Measurements from ENCODE around the gene SPEM2.
A peak's percentile ranks its signal among the peaks of the same experiment; 100 is the strongest.

SPEM2 gene

GRCh38 chr17:7436556-7437368 lies 11.3 kb downstream of the SPEM2 start:
- Histone ChIP-seq H3K4me3 (ENCODE audit: low read length in 2 of 2) (peak overlapping the region; percentile 17 to 65), H3K9me3 (ENCODE audit: control insufficient read depth in 2 of 2, low read length in 2 of 2) (no peaks in the 10 kb centered on the region), H3K27ac (ENCODE audit: low read length) (no peak overlapping the region), H3K9ac (ENCODE audit: low read length in 2 of 2) (no peak overlapping the region), H3K36me3 (ENCODE audit: control insufficient read depth in 2 of 2, insufficient read depth in 2 of 2, low read length in 2 of 2) (no peaks in the 10 kb centered on the region), H3K4me1 (ENCODE audit: control insufficient read depth, insufficient read depth, low read length) (peaks cover 46% of the 10 kb centered on the region), H3K27me3 (ENCODE audit: control insufficient read depth in 1 of 2, insufficient read depth in 2 of 2, low read length in 2 of 2) (peaks cover 65 to 71% of the 10 kb centered on the region in 2 donors)

GRCh38 chr17:7437369-7437863 lies 12.0 kb downstream of the SPEM2 start:
- Histone ChIP-seq H3K9ac (ENCODE audit: low read length in 2 of 2) (no peak overlapping the region), H3K27ac (ENCODE audit: low read length) (no peak overlapping the region), H3K27me3 (ENCODE audit: control insufficient read depth in 1 of 2, insufficient read depth in 2 of 2, low read length in 2 of 2) (peaks cover 64 to 67% of the 10 kb centered on the region in 2 donors)

GRCh38 chr17:7437950-7438614 lies 12.7 kb downstream of the SPEM2 start:
- no peak overlapping the region for H3K9ac ChIP-seq (ENCODE audit: low read length in 2 of 2)
- no peaks in the 10 kb centered on the region for H3K9me3 ChIP-seq (ENCODE audit: control insufficient read depth in 2 of 2, low read length in 2 of 2)
- no peak overlapping the region for H3K27ac ChIP-seq (ENCODE audit: low read length)
- H3K27me3 ChIP-seq (ENCODE audit: control insufficient read depth in 1 of 2, insufficient read depth in 2 of 2, low read length in 2 of 2): peaks cover 62 to 71% of the 10 kb centered on the region in 2 donors
- no peaks in the 10 kb centered on the region for H3K36me3 ChIP-seq (ENCODE audit: control insufficient read depth in 2 of 2, insufficient read depth in 2 of 2, low read length in 2 of 2)
- peak overlapping the region in 1 of 2 donors; percentile 29 for H3K4me3 ChIP-seq (ENCODE audit: low read length in 2 of 2)
- H3K4me1 ChIP-seq (ENCODE audit: control insufficient read depth, insufficient read depth, low read length): peaks cover 46% of the 10 kb centered on the region

More at GRCh38 chr17:7437369-7437863, 12.0 kb downstream of the SPEM2 start:
- H3K9me3 ChIP-seq (ENCODE audit: control insufficient read depth in 2 of 2, low read length in 2 of 2): no peaks in the 10 kb centered on the region
- no peaks in the 10 kb centered on the region for H3K36me3 ChIP-seq (ENCODE audit: control insufficient read depth in 2 of 2, insufficient read depth in 2 of 2, low read length in 2 of 2)
- H3K4me1 ChIP-seq (ENCODE audit: control insufficient read depth, insufficient read depth, low read length): peaks cover 46% of the 10 kb centered on the region
- peak overlapping the region in 1 of 2 donors; percentile 65 for H3K4me3 ChIP-seq (ENCODE audit: low read length in 2 of 2)

- H3K27ac ChIP-seq (ENCODE audit: low read length): no peak overlapping the region
- H3K9me3 ChIP-seq (ENCODE audit: control insufficient read depth in 2 of 2, low read length in 2 of 2): no peaks in the 10 kb centered on the region
- H3K27me3 ChIP-seq (ENCODE audit: control insufficient read depth in 1 of 2, insufficient read depth in 2 of 2, low read length in 2 of 2): peaks cover 63 to 70% of the 10 kb centered on the region in 2 donors
- H3K4me1 ChIP-seq (ENCODE audit: control insufficient read depth, insufficient read depth, low read length): peaks cover 46% of the 10 kb centered on the region
- no peak overlapping the region for H3K9ac ChIP-seq (ENCODE audit: low read length in 2 of 2)
- H3K36me3 ChIP-seq (ENCODE audit: control insufficient read depth in 2 of 2, insufficient read depth in 2 of 2, low read length in 2 of 2): no peaks in the 10 kb centered on the region
- H3K4me3 ChIP-seq (ENCODE audit: low read length in 2 of 2): no peak overlapping the region
Observed at GRCh38 chr17:7438656-7439460, 13.4 kb downstream of the SPEM2 start.

GRCh38 chr17:7439462-7440112 lies 14.2 kb downstream of the SPEM2 start, which contains the start of gene FGF11:
TSS of gene FGF11 (plus strand) at chr17:7439512. CDS start at chr17:7439621, 109 bp downstream.
- no peak within 1 kb of the TSS for H3K27ac ChIP-seq (ENCODE audit: low read length)

GRCh38 chr17:7440113-7440833 lies 14.9 kb downstream of the SPEM2 start:
- Histone ChIP-seq H3K9ac (ENCODE audit: low read length in 2 of 2) (peak overlapping the region in 1 of 2 donors; percentile 15), H3K36me3 (ENCODE audit: control insufficient read depth in 2 of 2, insufficient read depth in 2 of 2, low read length in 2 of 2) (no peaks in the 10 kb centered on the region), H3K4me3 (ENCODE audit: low read length in 2 of 2) (peak overlapping the region; percentile 49 to 51), H3K27me3 (ENCODE audit: control insufficient read depth in 1 of 2, insufficient read depth in 2 of 2, low read length in 2 of 2) (peaks cover 65 to 77% of the 10 kb centered on the region in 2 donors), H3K4me1 (ENCODE audit: control insufficient read depth, insufficient read depth, low read length) (peaks cover 49% of the 10 kb centered on the region), H3K9me3 (ENCODE audit: control insufficient read depth in 2 of 2, low read length in 2 of 2) (no peaks in the 10 kb centered on the region), H3K27ac (ENCODE audit: low read length) (no peak overlapping the region)

More at GRCh38 chr17:7439462-7440112, 14.2 kb downstream of the SPEM2 start, which contains the start of gene FGF11:
- H3K4me1 ChIP-seq (ENCODE audit: control insufficient read depth, insufficient read depth, low read length): peaks cover 46% of the 10 kb centered on the region
- H3K9ac ChIP-seq (ENCODE audit: low read length in 2 of 2): peak within 1 kb of the TSS in 1 of 2 donors; percentile 15
- H3K4me3 ChIP-seq (ENCODE audit: low read length in 2 of 2): peak within 1 kb of the TSS; percentile 49 to 51
- peaks cover 64 to 73% of the 10 kb centered on the region in 2 donors for H3K27me3 ChIP-seq (ENCODE audit: control insufficient read depth in 1 of 2, insufficient read depth in 2 of 2, low read length in 2 of 2)
- no peaks in the 10 kb centered on the region for H3K36me3 ChIP-seq (ENCODE audit: control insufficient read depth in 2 of 2, insufficient read depth in 2 of 2, low read length in 2 of 2)
- H3K9me3 ChIP-seq (ENCODE audit: control insufficient read depth in 2 of 2, low read length in 2 of 2): no peaks in the 10 kb centered on the region

GRCh38 chr17:7440834-7441195 lies 15.4 kb downstream of the SPEM2 start:
- Histone ChIP-seq H3K9ac (ENCODE audit: low read length in 2 of 2) (no peak overlapping the region), H3K9me3 (ENCODE audit: control insufficient read depth in 2 of 2, low read length in 2 of 2) (no peaks in the 10 kb centered on the region), H3K4me3 (ENCODE audit: low read length in 2 of 2) (no peak overlapping the region), H3K27ac (ENCODE audit: low read length) (no peak overlapping the region), H3K36me3 (ENCODE audit: control insufficient read depth in 2 of 2, insufficient read depth in 2 of 2, low read length in 2 of 2) (no peaks in the 10 kb centered on the region), H3K27me3 (ENCODE audit: control insufficient read depth in 1 of 2, insufficient read depth in 2 of 2, low read length in 2 of 2) (peaks cover 65 to 77% of the 10 kb centered on the region in 2 donors), H3K4me1 (ENCODE audit: control insufficient read depth, insufficient read depth, low read length) (peaks cover 48% of the 10 kb centered on the region)

GRCh38 chr17:7441266-7441665 lies 15.8 kb downstream of the SPEM2 start:
- H3K4me1 ChIP-seq (ENCODE audit: control insufficient read depth, insufficient read depth, low read length): peaks cover 44% of the 10 kb centered on the region
- H3K4me3 ChIP-seq (ENCODE audit: low read length in 2 of 2): no peak overlapping the region
- no peak overlapping the region for H3K9ac ChIP-seq (ENCODE audit: low read length in 2 of 2)
- H3K27me3 ChIP-seq (ENCODE audit: control insufficient read depth in 1 of 2, insufficient read depth in 2 of 2, low read length in 2 of 2): peaks cover 64 to 77% of the 10 kb centered on the region in 2 donors
- H3K36me3 ChIP-seq (ENCODE audit: control insufficient read depth in 2 of 2, insufficient read depth in 2 of 2, low read length in 2 of 2): no peaks in the 10 kb centered on the region
- no peak overlapping the region for H3K27ac ChIP-seq (ENCODE audit: low read length)
- H3K9me3 ChIP-seq (ENCODE audit: control insufficient read depth in 2 of 2, low read length in 2 of 2): no peaks in the 10 kb centered on the region

- Histone ChIP-seq H3K9me3 (ENCODE audit: control insufficient read depth in 2 of 2, low read length in 2 of 2) (no peaks in the 10 kb centered on the region), H3K27ac (ENCODE audit: low read length) (no peak overlapping the region), H3K36me3 (ENCODE audit: control insufficient read depth in 2 of 2, insufficient read depth in 2 of 2, low read length in 2 of 2) (no peaks in the 10 kb centered on the region), H3K4me3 (ENCODE audit: low read length in 2 of 2) (no peak overlapping the region), H3K4me1 (ENCODE audit: control insufficient read depth, insufficient read depth, low read length) (peaks cover 41% of the 10 kb centered on the region), H3K9ac (ENCODE audit: low read length in 2 of 2) (no peak overlapping the region), H3K27me3 (ENCODE audit: control insufficient read depth in 1 of 2, insufficient read depth in 2 of 2, low read length in 2 of 2) (peaks cover 66 to 82% of the 10 kb centered on the region in 2 donors)
Observed at GRCh38 chr17:7442142-7442541, 16.7 kb downstream of the SPEM2 start.

Measured in stomach smooth muscle (tissue), 2 donors.